Measurements from ENCODE around the gene AUTS2.

AUTS2 gene

DNA sequence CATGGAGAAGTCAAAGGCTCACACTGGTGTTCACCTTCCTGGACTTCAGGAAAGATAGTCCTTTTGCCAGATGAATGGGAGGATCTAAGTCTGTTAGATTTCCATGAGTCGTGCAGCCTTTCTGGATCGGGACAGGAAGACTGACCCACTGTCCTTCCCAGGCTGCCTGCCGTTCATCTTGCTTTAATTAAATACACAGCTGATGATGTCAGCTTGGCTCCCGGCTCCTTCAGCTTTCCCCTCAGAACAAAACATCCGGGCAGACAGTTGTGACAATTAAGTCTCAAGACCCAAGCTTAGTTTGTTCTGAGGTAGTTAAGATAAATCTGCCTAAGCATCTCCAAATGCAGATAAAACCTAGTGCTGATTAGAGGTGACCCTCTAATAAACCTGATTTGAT lies 58.6 kb downstream of the AUTS2 start:
- DNase-seq (ENCODE audit: low read depth) = no peak

DNA sequence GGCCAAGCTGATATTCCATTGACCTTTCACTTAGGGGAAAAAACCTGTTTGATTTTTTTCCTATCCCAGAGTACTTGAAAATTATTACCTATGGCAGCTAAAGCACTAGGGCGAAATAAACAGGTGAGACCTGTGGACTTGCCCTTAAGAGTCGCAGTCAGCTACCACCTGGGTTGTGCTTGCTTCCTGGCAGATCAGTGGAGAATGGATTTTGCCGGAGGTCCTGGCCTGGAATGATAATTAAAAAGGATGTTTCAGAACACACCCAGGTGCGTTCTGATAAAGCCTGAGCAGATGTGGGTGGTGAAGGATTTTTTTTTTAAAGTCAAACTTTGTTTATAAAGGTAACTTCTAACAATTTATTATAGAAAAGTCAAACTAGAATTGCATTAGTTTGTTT lies 59.1 kb downstream of the AUTS2 start:
- DNase-seq (ENCODE audit: low read depth) = no peak

DNA sequence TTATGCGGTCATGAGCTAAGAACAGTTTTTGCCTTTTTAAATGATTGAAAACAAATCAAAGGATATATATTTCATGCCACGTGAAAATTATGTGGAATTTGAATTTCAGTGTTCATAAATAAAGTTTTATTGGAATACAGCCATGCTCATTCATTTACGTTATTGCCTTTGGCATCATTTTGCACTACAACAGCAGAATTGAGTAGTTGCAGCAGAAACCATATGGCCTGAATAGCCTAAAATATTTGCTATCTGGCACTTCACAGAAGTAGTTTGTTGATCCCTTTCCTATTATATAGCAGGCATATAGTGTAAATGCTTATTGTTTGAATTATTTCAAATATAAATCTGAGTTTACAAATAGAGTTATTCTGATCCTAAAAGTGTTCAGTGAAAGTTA lies 59.7 kb downstream of the AUTS2 start:
- DNase-seq (ENCODE audit: low read depth) = no peak

DNA sequence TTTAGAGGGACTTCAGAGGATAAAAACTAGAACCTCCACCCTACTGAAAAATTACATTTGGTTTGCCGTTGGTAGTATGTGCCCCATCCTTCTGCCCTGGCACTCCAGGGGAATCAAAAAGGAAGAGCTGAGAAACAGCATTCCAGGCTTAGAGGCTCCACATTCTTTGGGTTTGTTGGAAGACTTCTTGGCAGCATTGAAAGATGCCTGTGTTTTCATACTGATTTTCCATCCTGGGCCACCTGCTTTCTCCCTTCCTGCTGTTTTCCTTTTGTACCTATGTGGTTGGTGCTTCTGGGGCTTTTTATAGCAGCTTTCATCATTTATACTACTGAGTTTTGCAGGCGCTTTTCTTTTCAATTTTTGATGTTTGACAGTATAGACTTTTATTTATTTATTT lies 61.7 kb downstream of the AUTS2 start:
- no peak for DNase-seq (ENCODE audit: low read depth)

DNA sequence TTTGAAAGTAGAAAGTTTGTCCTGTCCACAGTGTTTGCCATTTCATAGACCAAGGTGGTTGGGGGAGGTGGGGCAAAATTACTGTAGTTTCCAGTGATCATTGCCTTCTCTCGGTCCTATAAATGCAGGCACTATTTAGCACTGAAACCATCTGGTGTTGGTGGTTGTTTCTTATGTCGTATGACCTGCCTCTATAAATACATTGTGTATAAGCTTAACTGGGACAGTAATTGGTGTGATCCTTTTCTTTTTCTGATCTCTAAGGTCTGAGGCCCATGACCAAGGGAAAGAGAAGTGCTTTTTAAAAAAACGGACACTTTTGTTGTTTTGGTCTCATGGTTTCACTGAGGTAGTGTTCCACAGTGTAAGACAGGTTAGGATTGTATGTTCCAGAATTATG lies 63.1 kb downstream of the AUTS2 start:
- no peak for DNase-seq (ENCODE audit: low read depth)

DNA sequence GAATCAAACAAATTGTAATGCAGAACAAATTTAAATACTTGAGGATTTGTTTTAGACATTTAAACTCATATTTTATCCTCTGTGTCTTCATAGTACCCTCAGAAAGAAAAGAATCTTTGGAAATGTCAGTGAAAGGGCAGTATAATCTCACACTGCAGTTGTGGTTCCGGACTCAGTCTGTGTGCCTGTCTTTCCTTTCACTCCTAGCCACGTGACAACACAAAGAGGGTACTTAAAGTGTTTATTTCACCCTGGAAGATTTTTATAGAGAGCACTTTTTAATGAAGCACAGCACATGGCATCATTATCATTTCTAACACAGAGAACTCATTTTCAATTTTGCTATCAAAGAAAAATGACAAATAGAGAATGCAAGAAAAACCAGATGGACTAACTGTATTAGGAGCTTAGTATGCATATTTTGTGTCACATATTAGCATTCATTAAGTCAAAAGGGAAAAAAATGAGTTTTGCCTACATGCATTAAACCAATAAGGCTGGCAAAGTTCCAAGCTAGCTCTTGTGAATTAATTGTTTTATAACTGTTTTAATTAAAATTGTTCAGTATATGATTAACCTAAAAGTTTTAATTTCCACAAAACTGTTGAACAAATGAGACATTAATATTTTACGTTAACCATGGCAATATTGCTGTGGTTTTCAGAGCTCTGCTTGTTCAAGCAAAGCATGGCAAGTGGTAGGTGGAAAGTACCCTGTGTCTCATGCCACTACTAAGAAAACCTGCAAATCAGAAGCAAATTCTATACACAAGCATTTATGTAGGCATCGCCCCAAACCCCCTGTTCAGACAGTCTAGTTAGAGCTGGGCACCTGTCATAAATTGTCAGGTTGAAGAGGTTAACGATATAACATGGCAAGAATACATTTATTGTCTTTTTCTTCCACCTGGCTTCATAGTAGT lies 65.9 kb downstream of the AUTS2 start:
- no peak for DNase-seq (ENCODE audit: low read depth)

DNA sequence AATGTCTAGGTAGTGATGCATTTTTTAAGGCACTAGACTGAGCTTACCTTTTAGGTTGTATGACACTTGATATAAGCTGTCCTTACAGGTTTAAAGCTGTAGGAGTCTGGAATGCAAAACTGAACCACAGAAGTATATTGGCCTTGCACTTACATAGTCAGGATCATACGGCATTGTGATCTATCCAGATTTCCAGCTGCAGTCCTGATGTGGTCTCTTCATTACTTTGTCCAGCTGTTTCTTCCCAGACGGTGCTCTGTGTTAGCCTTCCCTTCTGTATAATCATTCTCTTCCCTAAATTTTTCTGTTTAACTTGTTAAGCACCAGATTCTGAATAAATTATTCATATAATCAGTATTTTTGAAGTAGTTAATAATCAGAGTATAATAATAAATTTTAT lies 67.1 kb downstream of the AUTS2 start:
- DNase-seq (ENCODE audit: low read depth) = no peak

DNA sequence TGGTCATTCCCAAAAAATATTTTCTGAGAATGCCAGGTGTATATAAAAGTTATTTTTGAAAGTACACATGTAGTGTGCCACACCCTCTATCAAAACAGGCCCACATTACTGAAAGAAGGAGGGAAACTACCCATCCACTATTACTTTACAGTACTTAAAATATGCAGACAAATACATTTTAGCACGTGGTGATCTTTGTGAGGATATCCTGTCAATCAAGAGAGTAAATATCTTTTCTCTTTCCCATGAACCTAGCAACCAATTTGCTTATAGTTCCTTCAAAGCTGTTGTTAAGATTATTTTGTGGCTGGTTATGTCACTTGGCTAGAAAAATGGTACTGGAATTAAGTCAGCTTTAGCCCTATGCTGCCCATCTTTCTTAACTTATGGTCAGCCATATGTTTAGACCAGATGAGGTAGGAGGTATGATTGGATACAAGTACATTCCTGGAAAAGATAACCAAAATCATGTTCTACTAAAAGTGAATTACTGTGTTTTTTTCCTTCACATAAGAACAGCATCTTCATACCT lies 70.1 kb downstream of the AUTS2 start:
- DNase-seq (ENCODE audit: low read depth) = no peak

DNA sequence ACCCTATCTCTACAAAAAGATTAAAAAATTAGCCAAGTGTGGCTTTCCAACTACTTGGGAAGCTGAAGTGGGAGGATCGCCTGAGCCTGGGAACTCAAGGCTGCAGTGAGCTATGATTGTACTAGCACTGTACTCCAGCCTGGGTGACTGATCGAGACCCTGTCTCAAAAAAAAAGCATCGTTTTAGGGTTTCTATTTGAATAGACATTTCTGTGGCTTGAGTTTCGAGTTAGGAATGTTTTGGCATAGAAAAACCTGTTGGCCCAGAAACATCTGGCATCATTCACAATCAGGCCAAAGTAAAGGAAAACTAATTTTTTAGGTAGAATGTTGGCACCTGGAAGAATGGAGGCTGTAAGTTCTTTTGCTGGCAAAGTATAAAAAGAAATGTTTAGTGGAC lies 72.4 kb downstream of the AUTS2 start:
- no peak for DNase-seq (ENCODE audit: low read depth)

DNA sequence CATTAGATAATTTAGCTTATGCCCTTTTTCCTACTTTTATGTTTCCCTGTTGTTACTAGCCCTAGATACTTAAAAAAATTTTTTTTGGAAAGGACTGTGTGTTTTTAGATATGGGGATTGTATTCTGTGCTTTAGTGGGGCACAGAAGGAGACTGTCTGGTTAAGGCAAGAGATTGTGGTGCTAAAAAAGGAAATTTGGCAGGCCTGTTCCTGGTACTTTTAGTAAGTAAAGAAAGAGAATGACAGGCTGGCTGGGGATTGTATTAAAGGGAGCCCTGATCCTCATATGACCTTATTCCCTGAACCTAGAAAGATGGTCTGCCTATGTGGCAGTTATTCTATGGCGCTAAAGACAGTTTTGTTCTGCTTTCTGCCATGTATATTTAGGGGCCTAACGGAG lies 74.8 kb downstream of the AUTS2 start:
- DNase-seq (ENCODE audit: low read depth) = no peak

DNA sequence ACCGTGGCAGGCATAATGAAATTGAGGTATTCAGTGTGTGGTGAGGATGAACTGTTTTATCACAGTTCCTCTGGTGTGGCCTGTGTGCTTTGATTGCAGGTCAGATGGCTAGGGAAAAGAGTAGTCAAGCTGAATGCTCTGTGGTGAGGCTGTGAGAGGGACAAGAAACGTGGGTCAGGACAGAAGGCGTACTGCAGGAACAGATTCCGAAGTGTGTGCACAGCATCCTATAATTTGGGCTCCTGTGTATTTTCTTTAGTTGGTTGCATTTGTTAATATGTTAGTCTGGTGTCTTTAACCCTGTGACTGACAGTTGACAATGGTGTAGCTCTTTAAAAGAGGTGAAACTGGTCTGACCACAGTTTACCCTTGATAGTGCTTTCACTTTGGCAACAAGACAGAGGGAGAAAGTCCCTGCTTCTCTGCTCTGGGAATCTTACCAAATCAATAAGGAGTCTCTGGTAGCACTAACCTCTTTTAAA lies 76.5 kb downstream of the AUTS2 start:
- DNase-seq (ENCODE audit: low read depth) = no peak

DNA sequence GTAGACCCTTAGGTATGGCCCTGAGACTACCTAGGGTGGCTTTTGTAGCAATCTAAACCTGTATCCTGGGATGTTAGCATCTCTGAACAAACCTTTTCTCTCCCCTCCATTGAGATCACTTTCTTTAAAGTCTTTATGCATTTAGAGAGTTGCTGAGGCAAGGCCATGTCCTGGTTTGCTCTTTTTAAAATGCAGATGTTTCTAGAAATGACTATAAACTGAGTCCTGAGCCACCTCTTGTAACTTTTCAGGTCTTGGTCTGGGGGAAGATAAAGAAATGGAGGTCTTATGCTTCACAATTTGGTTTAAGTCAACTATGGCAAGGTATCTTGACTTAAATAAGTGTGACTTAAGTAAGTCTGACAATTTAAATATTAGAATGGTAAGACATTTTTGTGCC lies 78.0 kb downstream of the AUTS2 start:
- no peak for DNase-seq (ENCODE audit: low read depth)

DNA sequence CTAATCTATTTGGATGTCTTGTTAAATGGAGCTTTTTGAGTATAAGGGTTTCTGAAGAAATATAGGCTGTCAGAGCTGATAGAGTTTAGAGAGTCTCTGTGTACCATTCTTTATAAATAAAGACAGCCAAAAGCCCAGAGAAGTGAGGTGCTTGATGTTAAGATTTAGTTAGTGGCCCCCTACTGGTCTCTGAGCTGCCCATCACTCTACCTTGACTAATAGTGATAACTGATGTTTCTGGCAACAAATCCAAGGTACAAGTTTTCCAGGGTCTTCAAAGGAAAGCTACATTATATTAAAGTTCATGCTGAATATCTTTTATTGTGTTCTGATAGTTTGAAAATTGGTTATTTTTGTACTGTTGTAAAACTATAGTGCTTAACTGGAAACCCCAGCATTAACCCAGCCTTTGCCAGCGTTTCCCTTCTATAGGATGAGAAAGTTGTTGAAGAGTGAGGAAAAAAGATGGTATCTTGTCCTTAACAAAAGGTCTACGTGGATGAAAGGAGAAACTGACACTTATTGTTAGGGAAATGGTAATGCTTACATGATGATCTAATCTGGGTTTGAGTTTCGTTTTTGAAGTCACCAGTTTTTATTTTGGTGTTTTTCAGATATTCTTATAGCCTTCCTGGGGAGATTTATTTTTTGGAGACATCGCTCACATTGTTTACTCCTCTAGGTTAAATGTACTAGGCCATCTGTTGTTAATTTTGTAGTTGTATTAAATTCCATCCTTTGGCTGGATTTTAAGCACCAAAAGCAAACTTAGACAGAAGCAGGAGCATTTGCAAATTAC lies 79.0 kb downstream of the AUTS2 start:
- no peak for DNase-seq (ENCODE audit: low read depth)

DNA sequence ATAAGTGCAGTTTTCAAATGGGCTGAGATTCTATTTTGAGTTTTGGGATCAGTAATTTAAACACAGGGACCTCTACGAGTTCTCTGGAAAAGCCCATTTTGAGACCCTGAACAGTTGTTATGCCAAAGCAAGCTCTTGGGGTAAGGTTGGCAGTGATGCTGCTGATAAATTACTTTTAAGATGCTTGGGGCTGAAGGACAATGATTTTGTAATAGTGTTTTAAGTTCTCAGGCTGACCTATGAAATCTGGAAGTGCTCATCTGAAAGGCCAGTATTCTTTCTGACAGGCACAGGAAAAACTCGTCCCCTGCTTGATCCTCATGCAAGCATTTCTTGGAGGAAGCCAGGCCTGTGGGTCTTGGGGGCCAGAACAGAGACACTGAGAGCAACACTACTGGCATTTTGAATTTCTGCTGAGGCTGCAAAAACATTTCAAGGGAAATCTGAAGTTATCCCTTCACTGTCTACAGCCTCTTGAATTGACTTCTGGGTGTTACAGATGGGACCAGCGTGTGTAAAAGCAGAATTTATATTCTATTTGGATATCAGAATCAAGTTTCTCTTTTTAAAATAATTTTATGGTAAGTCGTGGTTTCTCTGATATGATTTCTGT lies 79.7 kb downstream of the AUTS2 start:
- no peak for DNase-seq (ENCODE audit: low read depth)

DNA sequence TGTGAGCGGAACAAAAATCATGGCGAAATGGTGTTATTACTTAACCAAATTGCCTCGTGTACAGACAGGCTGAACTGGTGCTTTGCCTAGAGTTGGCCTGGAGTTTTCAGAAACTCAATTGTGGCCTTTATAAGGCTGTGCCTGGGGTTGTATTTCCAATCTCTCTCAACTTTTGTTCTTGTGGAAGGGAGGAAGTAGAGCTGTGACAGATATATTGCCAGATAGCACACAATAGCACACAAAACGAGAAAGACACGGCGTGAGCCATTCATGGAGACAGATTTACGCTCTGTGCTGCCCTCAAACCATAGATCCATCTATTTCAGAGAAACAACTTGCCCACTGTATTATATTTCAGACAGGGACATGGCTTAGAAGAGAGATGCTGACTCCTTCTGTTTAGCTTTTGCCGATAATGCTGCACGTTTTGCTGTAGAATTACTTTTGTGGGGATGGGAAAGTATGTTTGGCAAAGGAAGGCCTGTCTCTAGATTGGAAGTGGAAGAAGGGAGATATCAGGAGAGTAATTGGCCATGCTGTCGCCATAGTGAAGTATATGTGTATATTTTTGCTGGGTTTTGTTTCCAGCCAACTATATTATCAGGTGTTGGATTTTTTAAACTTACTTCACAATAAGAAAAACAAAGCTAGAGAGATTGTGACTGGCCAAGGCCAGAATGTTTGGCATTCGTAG lies 80.4 kb downstream of the AUTS2 start:
- DNase-seq (ENCODE audit: low read depth) = no peak

DNA sequence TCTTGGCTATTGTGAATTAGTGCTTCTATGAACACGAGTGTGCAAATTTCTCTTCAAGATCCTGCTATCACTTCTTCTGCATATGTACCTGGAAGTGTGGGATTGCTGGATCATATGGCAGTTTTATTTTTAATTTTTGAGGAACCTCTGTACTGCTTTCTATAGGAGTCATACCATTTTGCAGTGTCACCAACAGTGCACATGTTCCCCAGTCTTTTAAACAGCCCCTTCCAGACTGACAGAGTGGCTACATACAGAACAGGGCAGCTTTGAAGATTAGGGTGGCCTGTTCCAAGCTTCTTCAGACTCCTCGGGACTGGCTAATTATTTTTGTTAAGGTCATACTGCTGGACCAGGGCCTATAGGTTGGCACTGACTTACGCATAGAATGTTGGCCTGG lies 82.9 kb downstream of the AUTS2 start:
- DNase-seq (ENCODE audit: low read depth) = no peak

DNA sequence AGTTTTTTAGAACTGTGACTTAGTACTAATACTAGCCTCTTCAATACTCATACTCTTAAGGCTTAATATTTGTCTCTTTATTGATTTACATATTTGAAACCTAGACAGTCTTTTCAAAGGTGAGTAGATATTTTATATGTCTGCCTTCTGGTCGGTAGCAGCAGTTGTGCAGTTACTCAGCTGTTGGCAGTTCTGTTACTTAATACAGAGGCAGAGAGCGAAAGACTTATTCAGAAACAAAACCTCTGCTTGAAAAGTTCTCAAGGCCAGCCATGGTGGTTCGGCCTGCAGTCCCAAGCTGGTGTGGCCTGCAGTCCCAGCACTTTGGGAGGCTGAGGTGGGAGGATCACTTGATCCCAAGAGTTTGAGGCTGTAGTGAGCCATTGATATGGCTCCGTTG lies 84.2 kb downstream of the AUTS2 start:
- no peak for DNase-seq (ENCODE audit: low read depth)

DNA sequence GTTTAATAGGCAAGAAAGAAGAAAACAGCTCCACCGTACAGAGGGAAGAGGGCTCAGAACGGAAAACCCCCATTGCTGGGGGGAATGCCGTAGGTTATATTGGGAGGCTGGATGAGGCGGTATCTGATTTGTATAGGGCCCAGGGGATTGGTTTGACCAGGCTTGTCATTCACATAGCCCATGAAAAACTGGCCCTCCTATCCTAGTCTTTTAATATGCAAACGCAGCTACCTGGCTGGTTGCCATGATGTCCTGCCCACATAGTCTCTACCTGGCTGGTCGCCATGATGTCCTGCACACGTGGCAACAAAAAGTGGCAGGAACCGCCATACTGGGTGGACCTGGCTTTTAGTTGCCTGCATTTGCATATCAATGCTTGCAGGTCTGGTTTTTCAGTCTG lies 84.7 kb downstream of the AUTS2 start:
- DNase-seq (ENCODE audit: low read depth) = no peak

DNA sequence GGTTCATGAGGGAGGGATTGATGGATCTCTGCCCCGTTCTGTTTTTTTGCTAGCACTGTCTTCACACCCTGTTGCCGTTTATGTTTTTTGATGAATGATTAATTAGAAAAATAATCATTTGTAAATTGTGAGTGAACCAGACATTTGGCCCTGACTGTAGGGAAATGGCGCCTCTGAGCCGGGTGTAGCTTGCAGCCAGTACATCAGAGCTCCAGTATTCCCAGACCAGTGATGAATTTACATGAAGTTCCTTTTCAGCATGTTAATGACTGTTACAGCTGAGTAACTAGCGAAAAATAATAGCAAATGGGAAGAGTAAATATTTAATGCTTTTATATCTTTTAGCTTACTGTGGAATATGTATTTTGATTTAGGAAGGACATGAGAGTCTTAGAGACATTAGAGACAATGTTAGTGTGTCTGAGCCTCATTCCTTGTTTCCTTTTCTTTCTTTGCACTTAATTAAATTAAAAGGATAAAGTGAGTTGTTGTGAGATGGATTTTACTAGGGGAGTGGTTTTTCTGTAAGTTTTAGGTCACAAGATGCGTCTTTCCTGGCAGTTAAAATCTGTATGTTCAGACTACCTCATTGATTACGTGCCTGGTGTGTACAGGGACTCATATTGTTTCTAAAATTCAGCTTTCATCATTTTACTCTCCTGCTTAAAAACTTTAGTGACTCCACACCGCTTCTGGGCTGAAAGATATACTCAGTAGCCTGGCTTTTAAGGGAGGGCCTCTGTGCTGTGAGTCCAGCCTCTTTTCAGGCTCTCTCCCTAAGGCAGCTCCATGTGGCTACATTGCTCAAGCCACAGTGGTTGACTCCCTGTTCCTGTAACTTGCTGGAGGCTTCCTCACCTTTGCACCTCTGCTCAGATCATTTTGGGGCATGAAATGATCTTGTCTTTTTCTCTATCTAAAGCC lies 86.4 kb downstream of the AUTS2 start:
- DNase-seq (ENCODE audit: low read depth) = no peak

DNA sequence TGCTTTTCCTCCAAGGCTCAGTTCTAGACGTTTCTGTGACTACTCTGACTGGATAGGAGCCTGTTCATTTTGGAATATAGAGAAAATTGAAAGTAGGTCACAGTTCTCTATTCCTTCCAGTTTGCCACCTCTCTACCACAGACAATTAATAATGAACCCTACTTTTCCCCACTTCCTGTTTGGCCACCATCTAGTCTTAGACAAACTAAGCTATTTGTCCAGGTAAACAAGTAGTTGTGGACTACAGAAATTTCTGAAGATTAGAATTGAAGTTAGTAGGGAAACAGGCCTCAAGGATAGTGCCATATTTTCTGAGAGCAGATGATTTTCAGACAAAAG lies 87.0 kb downstream of the AUTS2 start:
- no peak for DNase-seq (ENCODE audit: low read depth)

DNA sequence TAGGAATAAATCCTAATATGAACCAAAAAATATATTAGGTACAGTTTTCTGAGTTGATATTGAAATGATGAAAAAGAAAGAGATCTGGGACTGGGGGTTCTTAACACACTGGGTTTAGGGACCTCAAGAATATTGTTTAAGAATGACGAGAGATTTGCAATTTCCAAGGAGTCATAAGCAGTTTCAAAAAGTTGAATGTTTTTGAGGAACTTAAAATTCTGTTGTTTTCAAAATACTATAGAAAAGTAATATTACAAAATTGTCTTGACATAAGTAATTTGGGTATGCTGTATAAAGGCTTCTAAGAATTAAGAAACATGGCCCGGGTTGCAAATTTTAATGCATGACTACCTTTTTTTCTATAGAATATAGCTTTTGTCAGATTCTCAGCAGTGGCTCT lies 88.1 kb downstream of the AUTS2 start:
- DNase-seq (ENCODE audit: low read depth) = no peak

Measured in amniotic epithelial cell (primary cell).